ENCODE data around the gene SCAMP5. TPM values are rescaled to one million over a fixed set of nuclear protein-coding genes. Genes with fewer than 3 reads are reported as not detected.
A peak's percentile ranks its signal among the peaks of the same experiment; 100 is the strongest.

SCAMP5 gene
- total and polyA plus RNA-seq, 2 of the 13 experiments (the other 11 are each of a cell fraction or from before 2014, with no cell fraction given): 34.3 to 49.0 TPM

DNA sequence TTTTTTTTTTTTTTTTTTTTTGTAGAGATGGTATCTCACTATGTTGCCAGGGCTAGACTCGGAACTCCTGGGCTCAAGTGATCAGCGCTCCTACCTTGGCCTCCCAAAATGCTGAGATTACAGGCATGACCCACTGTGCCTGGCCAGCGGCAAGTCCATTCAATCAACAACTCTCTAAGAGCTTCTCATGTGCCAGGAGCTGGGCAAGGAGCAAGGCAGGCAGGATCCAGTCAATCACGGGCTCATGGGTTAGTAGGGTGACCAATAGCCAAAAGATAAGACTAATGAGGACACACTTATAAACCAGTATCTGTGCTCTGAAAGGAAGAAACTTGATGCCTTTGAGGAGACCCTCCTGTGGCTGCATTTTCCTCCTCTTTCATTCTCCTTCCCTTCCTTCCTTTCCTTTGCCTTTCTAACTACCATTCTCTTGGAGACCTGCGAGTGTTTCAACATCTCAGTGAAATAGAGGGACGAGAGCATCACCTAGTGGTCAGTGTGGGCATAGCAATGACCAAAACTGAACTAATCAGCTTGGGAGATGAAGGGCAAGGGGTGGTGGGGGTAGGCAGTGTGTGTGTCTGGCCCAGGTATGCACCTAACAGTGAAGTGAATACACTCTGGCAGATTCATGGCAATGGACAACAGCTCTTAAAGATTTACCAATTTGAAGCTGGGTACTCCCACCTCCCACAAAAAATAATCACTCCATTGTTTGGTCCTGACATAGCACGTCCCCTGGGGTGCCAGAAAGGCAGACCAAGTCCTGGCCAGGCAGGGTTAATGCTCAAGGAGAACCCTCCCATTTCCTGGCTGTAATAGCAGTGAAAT is 45.1 kb upstream of the SCAMP5 start (continued):
- TF ChIP-seq, protein P1, sequence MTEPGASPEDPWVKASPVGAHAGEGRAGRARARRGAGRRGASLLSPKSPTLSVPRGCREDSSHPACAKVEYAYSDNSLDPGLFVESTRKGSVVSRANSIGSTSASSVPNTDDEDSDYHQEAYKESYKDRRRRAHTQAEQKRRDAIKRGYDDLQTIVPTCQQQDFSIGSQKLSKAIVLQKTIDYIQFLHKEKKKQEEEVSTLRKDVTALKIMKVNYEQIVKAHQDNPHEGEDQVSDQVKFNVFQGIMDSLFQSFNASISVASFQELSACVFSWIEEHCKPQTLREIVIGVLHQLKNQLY (CRISPR knock-in tag; IDR thresholded peaks at IDR 0.05): 0 out of 2 replicates have a peak, but pooled peaks have one; percentile 12
- TF ChIP-seq ZNF263 (CRISPR knock-in tag; IDR thresholded peaks at IDR 0.05): no peak
- no peak for TF ChIP-seq ZMYM3 (CRISPR knock-in tag; IDR thresholded peaks at IDR 0.05)
- TF ChIP-seq NFIC (IDR thresholded peaks at IDR 0.05; ENCODE audit: low read length): no peak
- no peak for TF ChIP-seq ZSCAN29 (CRISPR knock-in tag; conservative IDR thresholded peaks at IDR 0.05)
- no peak for TF ChIP-seq PCBP2 (optimal IDR thresholded peaks at IDR 0.05; ENCODE audit: low read depth, low read length, poor library complexity, severe bottlenecking)
- TF ChIP-seq ZNF672 (CRISPR knock-in tag; IDR thresholded peaks at IDR 0.05): no peak
- no peak for TF ChIP-seq ZNF713 (CRISPR knock-in tag; IDR thresholded peaks at IDR 0.05)
- TF ChIP-seq, protein P2, sequence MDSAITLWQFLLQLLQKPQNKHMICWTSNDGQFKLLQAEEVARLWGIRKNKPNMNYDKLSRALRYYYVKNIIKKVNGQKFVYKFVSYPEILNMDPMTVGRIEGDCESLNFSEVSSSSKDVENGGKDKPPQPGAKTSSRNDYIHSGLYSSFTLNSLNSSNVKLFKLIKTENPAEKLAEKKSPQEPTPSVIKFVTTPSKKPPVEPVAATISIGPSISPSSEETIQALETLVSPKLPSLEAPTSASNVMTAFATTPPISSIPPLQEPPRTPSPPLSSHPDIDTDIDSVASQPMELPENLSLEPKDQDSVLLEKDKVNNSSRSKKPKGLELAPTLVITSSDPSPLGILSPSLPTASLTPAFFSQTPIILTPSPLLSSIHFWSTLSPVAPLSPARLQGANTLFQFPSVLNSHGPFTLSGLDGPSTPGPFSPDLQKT (CRISPR knock-in tag; IDR thresholded peaks at IDR 0.05; ENCODE audit: borderline replicate concordance): no peak
- TF ChIP-seq ARNT (IDR thresholded peaks at IDR 0.05): no peak
- TF ChIP-seq CAMTA2 (CRISPR knock-in tag; IDR thresholded peaks at IDR 0.05; ENCODE audit: borderline replicate concordance): no peak
- no peak for TF ChIP-seq GFI1 (CRISPR knock-in tag; IDR thresholded peaks at IDR 0.05; ENCODE audit: borderline replicate concordance)
- TF ChIP-seq RFX3 (CRISPR knock-in tag; IDR thresholded peaks at IDR 0.05): no peak
- TF ChIP-seq PTBP1 (IDR thresholded peaks at IDR 0.05; ENCODE audit: low read depth, low read length, poor library complexity, severe bottlenecking): no peak
- TF ChIP-seq SATB2 (CRISPR knock-in tag; IDR thresholded peaks at IDR 0.05): no peak
- no peak for TF ChIP-seq ZNF225 (CRISPR knock-in tag; IDR thresholded peaks at IDR 0.05)
- TF ChIP-seq, protein P3, sequence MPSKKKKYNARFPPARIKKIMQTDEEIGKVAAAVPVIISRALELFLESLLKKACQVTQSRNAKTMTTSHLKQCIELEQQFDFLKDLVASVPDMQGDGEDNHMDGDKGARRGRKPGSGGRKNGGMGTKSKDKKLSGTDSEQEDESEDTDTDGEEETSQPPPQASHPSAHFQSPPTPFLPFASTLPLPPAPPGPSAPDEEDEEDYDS (CRISPR knock-in tag; IDR thresholded peaks at IDR 0.05): 0 out of 2 replicates have a peak, but pooled peaks have one; percentile 28
- TF ChIP-seq, protein P4, sequence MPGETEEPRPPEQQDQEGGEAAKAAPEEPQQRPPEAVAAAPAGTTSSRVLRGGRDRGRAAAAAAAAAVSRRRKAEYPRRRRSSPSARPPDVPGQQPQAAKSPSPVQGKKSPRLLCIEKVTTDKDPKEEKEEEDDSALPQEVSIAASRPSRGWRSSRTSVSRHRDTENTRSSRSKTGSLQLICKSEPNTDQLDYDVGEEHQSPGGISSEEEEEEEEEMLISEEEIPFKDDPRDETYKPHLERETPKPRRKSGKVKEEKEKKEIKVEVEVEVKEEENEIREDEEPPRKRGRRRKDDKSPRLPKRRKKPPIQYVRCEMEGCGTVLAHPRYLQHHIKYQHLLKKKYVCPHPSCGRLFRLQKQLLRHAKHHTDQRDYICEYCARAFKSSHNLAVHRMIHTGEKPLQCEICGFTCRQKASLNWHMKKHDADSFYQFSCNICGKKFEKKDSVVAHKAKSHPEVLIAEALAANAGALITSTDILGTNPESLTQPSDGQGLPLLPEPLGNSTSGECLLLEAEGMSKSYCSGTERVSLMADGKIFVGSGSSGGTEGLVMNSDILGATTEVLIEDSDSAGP (CRISPR knock-in tag; IDR thresholded peaks at IDR 0.05; ENCODE audit: borderline replicate concordance): no peak
- no peak for TF ChIP-seq ZNF446 (CRISPR knock-in tag; IDR thresholded peaks at IDR 0.05)
- no peak for TF ChIP-seq ZNF510 (CRISPR knock-in tag; IDR thresholded peaks at IDR 0.05; ENCODE audit: low read depth)
- no peak for TF ChIP-seq ZNF138 (CRISPR knock-in tag; IDR thresholded peaks at IDR 0.05; ENCODE audit: low read depth)
- TF ChIP-seq, protein P5, sequence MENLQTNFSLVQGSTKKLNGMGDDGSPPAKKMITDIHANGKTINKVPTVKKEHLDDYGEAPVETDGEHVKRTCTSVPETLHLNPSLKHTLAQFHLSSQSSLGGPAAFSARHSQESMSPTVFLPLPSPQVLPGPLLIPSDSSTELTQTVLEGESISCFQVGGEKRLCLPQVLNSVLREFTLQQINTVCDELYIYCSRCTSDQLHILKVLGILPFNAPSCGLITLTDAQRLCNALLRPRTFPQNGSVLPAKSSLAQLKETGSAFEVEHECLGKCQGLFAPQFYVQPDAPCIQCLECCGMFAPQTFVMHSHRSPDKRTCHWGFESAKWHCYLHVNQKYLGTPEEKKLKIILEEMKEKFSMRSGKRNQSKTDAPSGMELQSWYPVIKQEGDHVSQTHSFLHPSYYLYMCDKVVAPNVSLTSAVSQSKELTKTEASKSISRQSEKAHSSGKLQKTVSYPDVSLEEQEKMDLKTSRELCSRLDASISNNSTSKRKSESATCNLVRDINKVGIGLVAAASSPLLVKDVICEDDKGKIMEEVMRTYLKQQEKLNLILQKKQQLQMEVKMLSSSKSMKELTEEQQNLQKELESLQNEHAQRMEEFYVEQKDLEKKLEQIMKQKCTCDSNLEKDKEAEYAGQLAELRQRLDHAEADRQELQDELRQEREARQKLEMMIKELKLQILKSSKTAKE (CRISPR knock-in tag; IDR thresholded peaks at IDR 0.05; ENCODE audit: borderline replicate concordance): 0 out of 2 replicates have a peak, but pooled peaks have one; percentile 22
- no peak for TF ChIP-seq CREM (IDR thresholded peaks at IDR 0.05)
- TF ChIP-seq CREM (CRISPR knock-in tag; IDR thresholded peaks at IDR 0.05): no peak

All from HepG2 (cell line).